Kasumi-1 (cell line): ENCODE data around the gene PCSK2.
A peak's percentile ranks its signal among the peaks of the same experiment; 100 is the strongest.

Experiments
- DNase-seq, 2 experiments: peaks; one replicate each; lab custom pipeline; 2025; lab: John Stamatoyannopoulos, UW

Gene PCSK2

DNA sequence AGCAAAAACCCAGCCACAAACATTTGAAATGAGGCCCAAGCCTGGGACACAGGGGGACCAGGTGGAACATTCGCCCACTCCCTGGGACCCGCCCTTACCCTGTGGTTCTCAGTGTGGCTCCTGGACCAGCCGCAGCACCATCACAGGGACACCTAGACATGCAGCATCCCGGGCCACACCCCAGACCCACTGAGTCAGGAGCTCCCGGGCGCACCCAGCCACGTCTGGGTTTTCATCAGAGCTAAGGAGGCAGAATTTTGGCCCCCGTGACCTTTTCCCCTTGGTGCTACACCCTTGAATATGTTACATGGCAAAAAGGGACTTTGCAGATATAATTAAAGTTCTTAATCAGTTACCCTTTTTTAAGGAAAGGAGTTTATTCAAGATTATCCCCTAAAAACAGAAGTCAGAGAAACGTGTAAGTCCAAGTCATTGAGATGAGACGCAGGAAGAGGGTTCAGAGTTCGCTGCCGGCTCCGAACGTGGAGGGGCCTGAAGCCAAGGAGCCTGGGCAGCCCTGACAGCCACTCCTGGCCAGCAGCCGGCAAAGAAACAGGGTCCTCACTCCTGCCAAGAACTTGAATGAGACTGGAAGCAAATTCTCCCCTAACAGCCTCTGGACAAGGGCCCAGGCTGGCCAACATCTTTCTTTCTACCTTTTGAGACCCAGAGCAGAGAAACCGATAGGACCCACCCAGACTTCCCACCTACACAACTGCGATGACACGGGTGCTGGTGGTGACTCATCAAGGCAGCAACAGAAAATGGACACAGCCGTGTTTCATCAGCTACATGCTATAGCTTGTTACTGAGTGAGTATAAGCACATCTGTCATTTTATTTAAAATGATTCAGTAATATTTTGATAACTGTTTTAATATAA is 279.0 kb downstream of the PCSK2 start:
- no peak for DNase-seq

DNA sequence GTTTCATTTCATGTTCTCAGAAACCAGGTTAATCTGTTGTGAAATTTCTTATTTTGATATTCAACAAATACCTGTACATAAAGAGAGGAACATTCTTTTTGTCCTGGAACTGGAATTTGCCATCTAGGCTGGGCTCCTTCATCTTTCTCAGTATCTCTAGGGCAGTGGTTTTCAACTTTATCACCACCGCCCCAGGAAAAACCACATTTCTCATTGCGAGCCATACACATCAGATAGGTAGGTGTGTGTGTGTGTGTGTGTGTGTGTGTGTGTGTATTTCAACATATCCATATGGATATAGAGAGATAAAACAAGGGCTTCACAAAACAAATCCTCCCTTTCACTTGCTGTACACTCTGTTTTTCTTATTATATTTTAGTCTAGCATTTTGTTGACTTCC is 280.2 kb downstream of the PCSK2 start:
- no peak for DNase-seq

DNA sequence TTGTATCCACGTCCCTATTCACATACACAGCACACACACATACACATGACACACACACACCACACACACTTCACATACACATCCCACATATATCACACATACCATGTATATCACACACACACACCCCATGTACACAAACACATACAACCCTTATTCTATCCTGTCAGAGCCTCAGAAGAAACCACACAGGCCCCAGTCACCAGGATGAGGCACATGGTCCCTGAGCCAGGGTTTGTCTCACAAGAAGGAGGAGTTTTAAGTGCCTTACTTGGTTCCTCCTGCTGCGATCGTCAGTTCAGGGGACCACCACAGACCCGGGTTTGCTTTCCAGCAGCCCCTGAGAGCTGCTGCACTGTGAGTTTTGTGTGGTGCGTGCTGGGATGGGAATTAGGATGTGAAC is 280.7 kb downstream of the PCSK2 start:
- no peak for DNase-seq

DNA sequence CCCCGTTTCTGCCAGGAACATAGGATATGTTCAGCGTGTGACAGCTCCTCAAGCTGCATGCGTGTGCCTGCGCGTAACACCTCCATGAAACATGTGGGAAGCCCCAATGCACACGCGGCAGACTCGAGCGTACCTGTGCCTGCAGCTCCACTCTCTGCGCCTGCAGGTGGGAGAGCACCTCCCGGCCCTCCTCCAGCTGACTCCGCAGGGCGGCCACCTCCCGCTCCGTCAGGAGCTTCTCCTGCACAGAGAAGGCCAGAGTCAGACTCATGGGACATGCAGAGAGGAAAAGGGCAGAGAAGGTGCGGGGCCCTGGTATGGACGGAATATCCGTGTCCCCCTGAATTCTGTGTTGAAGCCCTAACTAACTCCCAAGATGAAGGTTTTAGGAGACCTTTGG is 281.9 kb downstream of the PCSK2 start:
- no peak for DNase-seq

DNA sequence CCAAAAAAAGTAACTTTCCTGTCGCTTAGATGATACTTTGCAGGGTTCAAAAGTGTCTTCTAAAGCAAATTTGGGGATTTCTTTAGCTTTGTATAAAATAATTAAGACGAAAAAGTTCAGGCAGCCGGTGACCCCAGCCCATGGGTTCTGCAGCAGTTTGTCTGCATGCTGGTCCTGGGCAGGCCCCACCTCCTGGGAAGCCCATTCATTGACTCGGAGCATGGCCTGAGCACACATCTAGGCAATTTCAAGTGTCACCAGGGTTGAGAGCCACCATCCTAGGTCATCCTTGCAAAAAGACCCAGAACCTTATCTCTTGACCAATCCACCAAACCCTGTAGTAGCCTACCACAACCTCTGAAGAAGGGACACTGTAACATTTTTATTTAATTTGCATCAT is 283.7 kb downstream of the PCSK2 start:
- no peak for DNase-seq

DNA sequence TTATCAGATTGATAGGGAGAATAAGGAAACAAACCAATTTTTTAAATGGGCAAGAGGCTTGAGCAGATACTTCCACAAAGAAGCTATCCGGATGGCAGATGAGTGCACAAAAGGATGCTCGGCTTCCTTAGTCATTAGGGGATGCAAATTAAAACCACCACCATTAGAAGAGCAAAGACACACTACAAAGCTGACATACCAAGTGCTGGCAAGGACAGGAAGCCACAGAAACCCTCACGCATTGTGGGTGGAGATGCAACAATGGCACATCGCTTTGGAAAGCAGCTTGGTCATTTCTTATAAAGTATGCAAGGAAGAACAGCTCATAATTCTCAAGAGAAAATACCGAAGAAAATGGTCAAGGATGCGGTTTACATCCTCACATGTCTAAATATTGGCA is 284.6 kb downstream of the PCSK2 start:
- no peak for DNase-seq

DNA sequence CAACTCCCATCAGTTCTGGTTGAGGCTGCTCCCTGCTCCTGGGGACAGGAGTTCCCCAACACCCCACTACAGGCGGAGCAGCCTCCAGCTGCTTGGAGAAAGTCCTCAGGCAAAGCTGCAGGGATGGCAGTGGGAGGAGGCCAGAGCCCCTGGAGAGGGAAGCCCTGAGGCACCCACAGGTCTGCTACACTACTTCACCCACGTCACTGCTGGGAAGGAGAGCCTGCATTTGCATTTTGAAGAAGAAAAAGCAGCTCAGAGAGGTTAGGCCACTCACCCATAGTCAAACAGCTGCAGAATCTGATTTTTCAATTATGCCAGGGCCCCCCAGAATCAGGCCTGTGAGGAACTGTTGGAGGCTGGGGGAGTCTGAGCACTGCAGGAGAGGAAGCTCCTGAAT is 287.1 kb downstream of the PCSK2 start:
- DNase-seq = no peak

DNA sequence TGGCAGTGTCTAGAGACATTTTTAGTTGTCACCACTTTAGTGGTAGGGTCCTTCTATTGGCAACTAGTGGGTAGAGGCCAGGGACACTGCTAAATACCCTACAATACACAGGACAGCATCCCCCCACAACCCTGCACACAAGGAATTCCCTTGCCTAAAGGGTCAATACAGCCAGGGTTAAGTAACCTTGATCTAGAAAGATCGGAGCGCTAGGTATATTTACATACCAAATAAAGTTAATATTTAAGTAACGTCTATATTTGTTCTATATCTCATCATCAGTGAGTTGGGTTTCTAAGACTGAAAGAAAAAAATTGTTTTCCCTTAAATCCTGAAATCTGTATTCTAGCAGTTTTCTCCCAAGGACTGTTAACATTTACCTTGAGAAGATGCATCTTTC is 288.2 kb downstream of the PCSK2 start:
- no peak for DNase-seq

DNA sequence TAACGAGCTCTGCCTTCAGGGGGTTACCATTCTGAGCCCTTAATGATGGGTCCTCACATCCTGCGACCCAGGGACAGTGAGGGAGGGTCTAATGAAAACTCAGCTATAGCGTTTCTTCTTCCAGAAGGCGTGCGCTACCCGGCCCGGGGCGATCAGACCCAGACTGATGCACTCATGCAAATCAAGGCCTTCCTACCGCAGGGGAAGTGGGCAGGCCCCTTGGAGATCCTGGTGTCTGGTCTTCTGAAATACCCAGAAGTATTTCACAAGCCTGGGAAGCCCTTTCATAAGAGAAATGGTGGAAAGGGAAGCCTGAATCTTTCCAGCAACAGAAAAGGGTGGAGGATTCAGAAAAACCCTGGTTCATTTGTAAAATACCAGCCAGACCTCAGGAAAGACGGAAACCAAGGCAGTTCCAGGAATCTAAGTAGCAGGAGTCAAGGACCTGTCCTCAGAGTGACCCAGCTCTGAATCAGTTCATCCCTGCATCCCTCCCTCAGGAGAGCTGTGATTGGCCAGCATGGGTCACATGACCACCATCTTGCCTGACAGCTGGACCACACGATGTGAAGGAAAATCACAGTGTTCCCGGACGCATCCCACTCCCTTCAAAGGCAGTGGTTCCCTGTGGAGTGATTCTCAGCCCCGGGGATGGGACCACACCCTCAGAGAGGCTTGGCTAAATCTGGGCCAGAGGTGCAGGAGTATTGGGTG is 291.7 kb downstream of the PCSK2 start:
- DNase-seq = no peak

DNA sequence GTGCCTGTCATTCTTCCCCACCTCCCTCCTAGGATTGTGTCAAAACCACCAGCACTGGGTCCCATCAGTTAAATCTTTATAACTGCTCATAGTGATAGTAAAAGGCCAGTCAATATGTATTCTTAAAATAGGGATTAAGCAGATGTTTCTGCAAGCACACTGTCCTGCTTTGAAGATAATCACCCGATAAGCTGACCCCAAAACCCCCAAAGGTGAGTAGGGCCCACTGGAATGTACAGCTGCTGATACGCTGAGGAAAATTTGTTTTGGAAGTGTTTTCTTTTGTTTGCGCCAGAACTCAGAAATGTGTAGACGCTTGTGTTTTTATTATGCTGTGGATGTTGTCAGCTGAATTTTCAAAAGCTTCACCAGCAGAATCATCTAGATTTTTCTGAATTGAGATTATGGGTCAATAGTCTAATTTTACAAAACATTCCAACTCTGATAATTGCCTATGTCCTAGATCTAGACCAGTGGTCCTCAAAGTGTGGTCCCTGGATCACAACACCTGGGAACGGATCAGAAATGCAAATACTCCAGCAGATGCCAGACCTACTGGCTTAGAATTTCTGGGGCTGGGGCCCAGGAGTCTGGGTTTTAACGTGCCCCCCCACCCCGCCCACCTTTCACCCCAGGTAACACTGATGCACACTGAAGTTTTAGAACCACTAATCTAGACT is 292.9 kb downstream of the PCSK2 start:
- DNase-seq = no peak

DNA sequence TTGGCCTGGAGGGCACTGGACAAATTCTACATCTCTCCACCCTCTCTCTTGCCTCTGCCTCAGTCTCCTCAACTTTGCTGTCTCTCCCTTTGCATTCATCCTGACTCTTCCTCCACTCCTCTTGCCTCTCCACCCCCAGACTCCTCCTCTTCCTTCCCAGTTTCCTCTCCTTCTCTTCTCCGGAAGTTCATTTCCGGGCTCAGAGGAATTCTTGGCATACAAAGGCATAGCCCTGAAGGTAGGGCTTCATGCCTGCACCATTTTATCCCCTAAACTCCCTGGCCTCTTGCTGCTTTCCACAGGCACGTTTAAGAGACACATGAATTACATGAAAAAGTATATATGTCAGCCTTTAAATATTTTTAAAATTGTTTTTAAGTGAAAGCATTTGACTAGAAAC is 293.7 kb downstream of the PCSK2 start:
- no peak for DNase-seq

DNA sequence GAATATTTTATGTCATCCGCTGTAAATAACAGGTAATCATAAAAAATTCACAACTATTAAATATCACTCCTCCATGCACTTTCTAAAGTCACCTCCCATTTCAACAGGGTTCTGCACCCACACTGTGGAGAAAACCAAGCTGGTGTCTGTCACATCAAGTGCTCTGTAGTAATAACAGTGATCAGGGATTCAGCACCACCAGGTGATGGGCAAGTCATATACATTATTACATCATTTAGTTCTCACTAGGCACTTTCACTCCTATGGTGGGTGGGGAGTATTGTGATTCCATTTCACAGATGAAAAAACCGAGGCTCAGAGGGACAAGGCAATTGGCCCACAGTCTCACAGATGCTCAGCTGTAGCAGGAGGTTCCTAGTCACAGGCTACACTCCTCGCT is 295.7 kb downstream of the PCSK2 start:
- no peak for DNase-seq

DNA sequence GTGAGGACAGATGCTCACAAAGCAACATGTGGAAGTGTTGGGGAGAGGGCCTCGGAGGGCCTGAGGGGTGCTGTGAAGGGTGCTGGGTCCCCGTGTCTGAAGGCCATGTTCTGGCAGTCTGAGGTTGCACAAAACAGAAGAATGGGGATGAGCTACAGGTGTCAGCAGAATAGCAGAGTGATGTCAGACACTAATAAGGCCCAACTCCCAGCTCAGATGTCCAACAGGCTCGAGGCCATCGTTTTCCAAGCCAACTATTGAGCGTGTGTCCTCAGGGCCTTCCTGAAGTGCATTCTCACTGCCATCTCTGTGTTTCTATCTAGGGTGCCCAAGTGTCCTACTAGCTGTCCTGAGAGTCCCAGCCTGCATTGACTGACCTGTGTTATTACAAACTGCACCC is 296.5 kb downstream of the PCSK2 start:
- DNase-seq = no peak

DNA sequence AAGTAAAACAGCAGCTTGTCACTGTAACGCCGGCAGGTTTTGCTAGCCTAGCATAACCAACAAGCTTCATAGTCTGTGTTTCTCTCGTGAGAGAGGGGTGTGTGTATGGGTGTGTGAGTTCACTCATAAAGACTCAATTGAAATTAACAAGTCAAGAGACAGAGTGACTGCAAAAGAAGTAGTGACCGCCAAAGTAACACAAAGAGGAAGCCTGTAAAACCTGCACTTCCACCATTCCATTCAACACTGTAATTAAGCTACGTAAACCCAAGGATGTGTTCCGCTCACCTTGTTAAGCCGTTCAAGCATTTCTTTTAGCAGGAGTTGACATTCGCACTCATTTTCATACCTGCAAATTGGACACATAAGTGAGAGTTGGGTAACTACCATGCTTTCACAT is 297.7 kb downstream of the PCSK2 start:
- DNase-seq = no peak

DNA sequence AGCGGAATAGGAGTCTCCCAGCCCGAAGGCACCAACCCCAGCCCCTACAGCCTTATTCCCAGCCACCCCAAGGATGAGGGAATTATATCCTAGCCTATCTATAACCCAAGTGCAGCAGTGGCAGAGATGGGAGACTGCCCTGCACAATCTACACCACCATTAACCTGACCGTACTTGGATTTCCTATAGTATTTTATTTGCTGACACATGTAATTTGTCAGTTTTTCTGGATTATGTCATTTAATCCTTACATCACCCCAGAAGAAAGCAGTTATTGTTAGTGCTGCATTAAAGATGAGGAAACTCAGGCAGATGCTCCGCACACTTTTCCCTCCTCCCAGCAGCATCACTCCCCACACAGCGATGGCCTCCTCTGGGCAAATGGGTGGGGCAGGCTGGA is 298.3 kb downstream of the PCSK2 start:
- no peak for DNase-seq

DNA sequence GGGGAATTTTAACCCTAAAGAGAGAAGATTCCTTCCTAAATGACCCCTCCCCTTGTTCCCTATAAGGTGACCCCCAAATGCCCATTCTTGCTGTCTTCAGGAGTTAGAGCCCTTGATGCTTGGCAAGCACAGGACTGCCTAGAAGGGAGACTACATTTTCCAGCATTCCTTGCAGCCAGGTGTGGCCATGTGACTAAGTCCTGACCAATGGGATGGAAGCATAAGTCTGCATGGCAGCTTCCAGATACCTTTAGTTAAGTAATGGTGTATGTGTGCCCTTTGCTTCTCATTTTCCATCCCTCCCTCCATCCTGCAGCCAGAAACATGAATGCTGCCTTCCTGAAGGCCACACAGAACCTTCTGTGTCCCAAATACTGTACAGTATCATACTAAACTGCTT is 298.8 kb downstream of the PCSK2 start:
- no peak for DNase-seq

DNA sequence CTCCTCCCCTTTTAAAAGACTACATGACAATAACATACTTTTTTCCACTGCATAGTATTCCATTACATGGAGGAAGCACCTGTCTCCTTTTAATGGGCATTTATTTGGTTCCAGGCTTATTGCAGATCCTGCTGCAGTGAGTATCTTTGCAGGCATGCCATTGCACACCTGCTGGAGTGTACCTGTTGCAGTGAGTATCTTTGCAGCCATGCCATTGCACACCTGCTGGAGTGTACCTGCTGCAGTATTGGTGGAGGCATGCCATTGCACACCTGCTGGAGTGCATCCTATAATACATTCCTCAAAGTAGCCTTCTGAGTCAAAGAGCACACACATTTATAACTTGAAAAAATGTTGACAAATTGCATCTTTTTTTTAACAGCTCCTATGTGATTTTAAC is 302.7 kb downstream of the PCSK2 start:
- DNase-seq = no peak

DNA sequence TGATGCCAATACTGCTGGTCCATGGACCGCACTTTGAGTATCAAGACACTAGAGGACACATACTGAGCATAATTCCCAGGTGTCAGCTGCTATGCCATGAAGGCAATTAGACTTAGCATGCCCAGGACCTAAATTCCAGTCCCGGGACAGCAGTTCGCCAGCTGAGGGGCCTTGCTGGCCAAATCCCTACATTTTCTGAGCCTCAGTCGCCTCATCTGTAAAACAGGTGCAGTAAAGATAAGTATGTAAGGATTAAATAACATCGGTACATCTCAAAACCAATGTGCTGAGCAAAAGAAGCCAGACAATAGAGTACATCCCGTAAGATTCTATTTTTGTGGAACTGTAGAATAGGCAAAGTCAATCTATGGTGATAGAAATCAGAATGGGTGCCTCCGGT is 303.3 kb downstream of the PCSK2 start:
- no peak for DNase-seq

DNA sequence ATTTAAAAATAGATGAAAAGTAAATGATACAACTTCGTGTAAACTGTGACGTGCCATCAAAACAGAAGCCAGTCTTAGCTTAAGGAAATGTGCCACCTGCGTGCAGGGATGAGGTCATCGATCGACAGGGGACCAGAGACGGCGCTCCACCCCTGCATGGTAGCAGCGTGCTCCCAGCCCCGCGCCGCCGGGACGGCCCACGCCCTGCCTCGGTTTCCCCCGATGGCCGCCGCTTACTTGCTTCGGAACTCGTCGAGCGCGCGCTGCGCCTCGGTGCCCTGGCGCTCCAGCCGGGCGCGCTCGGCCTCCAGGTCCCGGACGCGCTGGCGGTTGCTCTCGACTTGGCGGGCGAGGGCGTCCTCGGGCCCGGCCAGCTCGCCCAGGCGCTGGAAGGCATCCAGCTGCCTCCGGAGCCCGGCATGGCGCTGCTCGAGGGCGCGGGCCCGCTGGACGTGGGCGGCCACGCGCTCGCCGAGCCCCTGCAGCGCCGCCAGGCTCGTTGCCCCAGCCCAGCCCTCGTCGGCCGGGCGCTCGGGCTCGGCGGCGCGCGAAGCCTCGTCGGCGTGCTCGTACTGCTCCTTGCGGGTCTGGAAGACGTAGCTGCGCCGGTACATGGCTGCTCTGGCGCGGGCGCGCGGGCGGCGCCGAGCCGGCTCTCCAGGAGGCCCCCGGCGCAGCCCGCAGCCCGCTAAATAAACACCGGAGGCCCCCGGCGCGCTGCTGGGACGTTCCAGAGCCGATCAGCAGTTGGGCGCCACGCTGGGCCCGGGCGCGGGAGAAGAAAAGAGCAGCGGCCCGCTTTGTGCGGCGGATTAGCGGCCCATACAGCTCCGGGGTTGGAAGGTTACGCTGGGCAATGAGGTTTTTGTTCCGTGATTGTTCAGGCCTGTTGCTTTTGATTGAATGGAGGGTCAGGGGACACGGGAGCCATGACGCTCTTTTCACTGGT is 304.1 kb downstream of the PCSK2 start, which contains the start of gene BFSP1:
Gene BFSP1 (minus strand): TSS at position 664 of the 949 bp plus-strand sequence. CDS start 50 bp downstream, at position 614.
- DNase-seq = peak; percentile 25 to 36

DNA sequence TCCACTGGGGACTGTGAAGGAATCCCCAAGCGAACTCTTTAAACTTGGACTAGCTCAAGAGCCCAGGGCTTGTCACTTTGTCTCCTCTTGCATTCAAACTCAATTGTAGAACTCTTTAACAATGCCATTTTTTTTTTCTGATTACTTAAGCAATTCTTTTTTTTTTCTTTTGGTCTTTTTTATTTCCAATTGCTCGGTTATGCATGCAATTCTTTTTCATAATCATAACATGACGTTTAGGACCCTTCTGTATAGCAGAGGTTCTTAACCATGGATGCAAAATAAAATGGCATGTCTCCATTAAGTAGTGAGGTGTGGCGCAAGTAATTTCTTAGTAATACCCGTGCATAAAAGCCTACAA is 304.8 kb downstream of the PCSK2 start:
- peak in 1 of 2 experiments; percentile 10 for DNase-seq

DNA sequence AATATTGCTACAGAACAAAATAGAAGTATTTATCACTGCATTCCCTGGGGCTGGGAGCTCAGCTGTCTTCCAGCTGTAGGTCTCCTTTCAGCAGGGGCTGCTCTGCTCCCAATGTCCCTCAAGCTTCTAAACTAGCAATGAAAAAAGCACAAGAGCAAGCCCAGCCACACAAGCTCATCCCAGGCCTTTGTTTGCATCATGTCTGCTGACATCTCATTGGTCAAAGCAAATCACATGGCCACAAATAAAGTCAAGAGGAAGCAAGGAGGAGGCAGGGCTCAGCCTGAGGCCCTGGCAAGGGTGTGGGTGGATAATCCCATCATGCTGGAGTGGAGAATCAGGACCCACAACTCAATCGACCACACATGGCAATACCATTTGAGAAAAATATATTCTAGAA is 306.6 kb downstream of the PCSK2 start:
- peak; percentile 33 to 44 for DNase-seq

DNA sequence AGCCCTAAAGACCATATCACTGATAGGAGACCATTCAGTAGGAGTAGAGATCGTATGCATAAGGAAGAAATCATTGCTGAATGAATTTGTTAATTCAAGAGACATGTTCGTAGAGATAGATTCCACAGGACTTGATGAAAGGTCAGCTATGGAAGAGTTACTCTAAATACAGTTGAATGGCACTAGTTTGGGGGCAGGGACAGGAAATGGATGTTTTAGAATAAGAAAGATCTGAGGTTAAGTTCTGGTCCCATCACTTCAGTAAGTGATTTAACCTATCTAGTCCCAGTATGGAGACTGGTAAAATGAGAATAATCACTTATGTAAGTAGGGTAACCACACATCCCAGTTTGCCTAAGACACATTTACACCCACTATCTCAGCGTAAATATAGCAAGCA is 307.2 kb downstream of the PCSK2 start:
- no peak for DNase-seq
